ENCODE measurements around the gene OSBPL2.

The OSBPL2 gene

GRCh38 chr20:62222972-62223371 lies 15.3 kb upstream of the OSBPL2 start:
- DNase-seq, result no peak

GRCh38 chr20:62223571-62223970 lies 14.8 kb upstream of the OSBPL2 start:
- no peak for DNase-seq

GRCh38 chr20:62224113-62224855 lies 14.0 kb upstream of the OSBPL2 start:
- no peak for DNase-seq

GRCh38 chr20:62225026-62225425 lies 13.3 kb upstream of the OSBPL2 start:
- no peak for DNase-seq

- DNase-seq, result no peak
These were observed 12.3 kb upstream of the OSBPL2 start for GRCh38 chr20:62225820-62226635.

GRCh38 chr20:62226707-62227590 lies 11.4 kb upstream of the OSBPL2 start:
- no peak for DNase-seq

GRCh38 chr20:62227591-62227976 lies 10.7 kb upstream of the OSBPL2 start:
- DNase-seq, result no peak

GRCh38 chr20:62227977-62228958 lies 10.1 kb upstream of the OSBPL2 start:
- no peak for DNase-seq

- no peak for DNase-seq
These were observed 9.3 kb upstream of the OSBPL2 start for GRCh38 chr20:62228982-62229545.

GRCh38 chr20:62229667-62230066 lies 8.7 kb upstream of the OSBPL2 start:
- DNase-seq, result no peak

- DNase-seq, result no peak
These were observed 8.0 kb upstream of the OSBPL2 start for GRCh38 chr20:62230276-62230675.

- DNase-seq, result no peak
These were observed 7.6 kb upstream of the OSBPL2 start for GRCh38 chr20:62230696-62231095.

- DNase-seq, result no peak
These were observed 7.0 kb upstream of the OSBPL2 start for GRCh38 chr20:62231292-62231691.

GRCh38 chr20:62232194-62232593 lies 6.1 kb upstream of the OSBPL2 start:
- no peak for DNase-seq

GRCh38 chr20:62232770-62233645 lies 5.3 kb upstream of the OSBPL2 start:
- DNase-seq, result no peak

- DNase-seq, result no peak
These were observed 4.6 kb upstream of the OSBPL2 start for GRCh38 chr20:62233684-62234083.

- DNase-seq, result no peak
These were observed 4.0 kb upstream of the OSBPL2 start for GRCh38 chr20:62234339-62234738.

- DNase-seq, result no peak
These were observed 3.1 kb upstream of the OSBPL2 start for GRCh38 chr20:62235001-62235776.

GRCh38 chr20:62235777-62236157 lies 2.6 kb upstream of the OSBPL2 start:
- DNase-seq, result no peak

- no peak for DNase-seq
These were observed 2.1 kb upstream of the OSBPL2 start for GRCh38 chr20:62236200-62236599.
